ENCODE data around the gene SYNGR2.

The SYNGR2 gene

DNA sequence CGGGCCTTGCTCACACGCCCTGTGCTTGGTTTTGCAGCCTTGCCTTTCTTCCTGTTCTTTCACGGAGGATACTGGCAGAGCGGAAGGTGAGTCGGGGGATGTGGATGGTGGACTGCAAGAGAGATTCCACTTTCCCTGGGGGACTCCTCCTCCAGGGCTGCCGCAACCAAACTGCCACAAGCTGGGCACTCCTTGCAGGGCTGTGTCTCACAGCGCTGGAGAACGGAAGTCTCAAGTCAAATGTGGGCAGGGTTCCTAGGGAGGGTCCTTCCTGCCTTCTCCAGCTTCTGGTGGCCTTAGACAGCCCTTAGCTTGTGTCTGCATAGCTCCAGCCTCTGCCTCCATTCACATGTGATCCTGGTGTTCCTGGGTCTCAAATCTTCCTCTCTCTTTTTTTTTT lies 34.3 kb downstream of the SYNGR2 start:
- H3K4me3 ChIP-seq (ENCODE audit: low read length) = no peak overlapping the region
- H3K9me3 ChIP-seq (ENCODE audit: insufficient read depth, low read depth, low read length) = no peaks in the 10 kb centered on the region
- no peaks in the 10 kb centered on the region for H3K4me1 ChIP-seq (ENCODE audit: insufficient read depth, low read length)
- 96% methylated on average over 8 of the region's 8 CpGs for WGBS
- H3K9ac ChIP-seq (ENCODE audit: low read depth, low read length) = no peak overlapping the region
- H3K36me3 ChIP-seq (ENCODE audit: insufficient read depth, low read length) = peaks cover 45% of the 10 kb centered on the region
- no peak overlapping the region for H3K27ac ChIP-seq (ENCODE audit: low read depth, low read length)
- H3K27me3 ChIP-seq (ENCODE audit: insufficient read depth, low read length) = no peaks in the 10 kb centered on the region

- Histone ChIP-seq H3K4me1 (ENCODE audit: insufficient read depth, low read length) (no peaks in the 10 kb centered on the region), H3K27ac (ENCODE audit: low read depth, low read length) (no peak overlapping the region), H3K27me3 (ENCODE audit: insufficient read depth, low read length) (no peaks in the 10 kb centered on the region), H3K4me3 (ENCODE audit: low read length) (no peak overlapping the region), H3K9ac (ENCODE audit: low read depth, low read length) (no peak overlapping the region), H3K36me3 (ENCODE audit: insufficient read depth, low read length) (peaks cover 38% of the 10 kb centered on the region), H3K9me3 (ENCODE audit: insufficient read depth, low read depth, low read length) (no peaks in the 10 kb centered on the region)
- WGBS = 96% methylated on average over 22 of the region's 22 CpGs
Observed at GRCh38 chr17:78204387-78205123, 36.2 kb downstream of the SYNGR2 start.

GRCh38 chr17:78205124-78205775 lies 36.9 kb downstream of the SYNGR2 start:
- Histone ChIP-seq H3K27ac (ENCODE audit: low read depth, low read length) (no peak overlapping the region), H3K36me3 (ENCODE audit: insufficient read depth, low read length) (peaks cover 38% of the 10 kb centered on the region), H3K4me1 (ENCODE audit: insufficient read depth, low read length) (no peaks in the 10 kb centered on the region), H3K9me3 (ENCODE audit: insufficient read depth, low read depth, low read length) (no peaks in the 10 kb centered on the region), H3K27me3 (ENCODE audit: insufficient read depth, low read length) (no peaks in the 10 kb centered on the region), H3K4me3 (ENCODE audit: low read length) (no peak overlapping the region), H3K9ac (ENCODE audit: low read depth, low read length) (no peak overlapping the region)
- WGBS = 93% methylated on average over 17 of the region's 17 CpGs

GRCh38 chr17:78206298-78206697 lies 37.9 kb downstream of the SYNGR2 start:
- Histone ChIP-seq H3K4me3 (ENCODE audit: low read length) (no peak overlapping the region), H3K27ac (ENCODE audit: low read depth, low read length) (no peak overlapping the region), H3K36me3 (ENCODE audit: insufficient read depth, low read length) (peaks cover 38% of the 10 kb centered on the region), H3K9ac (ENCODE audit: low read depth, low read length) (no peak overlapping the region), H3K4me1 (ENCODE audit: insufficient read depth, low read length) (no peaks in the 10 kb centered on the region), H3K9me3 (ENCODE audit: insufficient read depth, low read depth, low read length) (no peaks in the 10 kb centered on the region), H3K27me3 (ENCODE audit: insufficient read depth, low read length) (no peaks in the 10 kb centered on the region)
- 84% methylated on average over 7 of the region's 7 CpGs for WGBS

DNA sequence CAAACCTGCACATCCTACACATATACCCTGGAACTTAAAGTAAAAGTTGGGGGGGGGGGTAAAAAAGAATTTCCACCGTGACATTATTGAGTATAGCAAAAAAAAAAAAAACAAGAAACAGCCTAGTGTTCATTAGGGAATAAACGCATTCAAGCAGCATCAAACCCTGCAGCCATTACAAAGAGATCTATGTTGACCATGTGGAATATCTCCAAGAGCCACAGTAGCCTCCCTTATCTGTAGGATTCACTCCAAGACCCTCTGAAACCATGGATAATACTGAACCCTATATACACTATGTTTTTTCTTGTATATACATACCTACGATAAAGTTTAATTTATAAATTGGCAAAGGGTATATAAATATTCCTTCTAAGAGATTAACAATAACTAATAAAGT lies 40.1 kb downstream of the SYNGR2 start:
- Histone ChIP-seq H3K4me3 (ENCODE audit: low read length) (no peak overlapping the region), H3K9ac (ENCODE audit: low read depth, low read length) (no peak overlapping the region), H3K27me3 (ENCODE audit: insufficient read depth, low read length) (no peaks in the 10 kb centered on the region; the same call in 1 of the 2 replicates), H3K36me3 (ENCODE audit: insufficient read depth, low read length) (peaks cover 31% of the 10 kb centered on the region), H3K27ac (ENCODE audit: low read depth, low read length) (no peak overlapping the region), H3K4me1 (ENCODE audit: insufficient read depth, low read length) (no peaks in the 10 kb centered on the region), H3K9me3 (ENCODE audit: insufficient read depth, low read depth, low read length) (no peaks in the 10 kb centered on the region)
- 75% methylated on average over 1 of the region's 3 CpGs for WGBS

DNA sequence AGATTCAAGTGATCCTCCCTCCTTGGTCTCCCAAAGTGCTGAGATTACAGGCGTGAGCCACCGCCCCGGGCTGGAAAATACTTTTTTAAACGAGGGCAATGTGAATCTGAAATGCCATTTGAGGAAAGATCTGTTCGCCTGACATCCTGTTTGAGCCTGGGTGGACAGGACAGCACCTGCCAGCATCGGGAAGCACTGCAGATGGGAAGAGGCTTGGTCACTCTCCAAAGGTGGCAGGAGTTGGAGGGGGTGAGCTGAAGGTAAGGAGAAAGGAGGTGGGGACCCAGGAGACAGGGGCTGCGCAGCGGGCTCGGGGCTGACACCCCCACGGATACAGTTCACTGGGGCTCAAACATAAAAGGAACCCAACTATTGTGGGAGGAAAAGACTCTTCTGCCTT lies 41.7 kb downstream of the SYNGR2 start:
- Histone ChIP-seq H3K27me3 (ENCODE audit: insufficient read depth, low read length) (no peaks in the 10 kb centered on the region; the same call in 1 of the 2 replicates), H3K4me1 (ENCODE audit: insufficient read depth, low read length) (peaks cover 4% of the 10 kb centered on the region; the same call in 1 of the 2 replicates), H3K27ac (ENCODE audit: low read depth, low read length) (no peak overlapping the region), H3K9me3 (ENCODE audit: insufficient read depth, low read depth, low read length) (no peaks in the 10 kb centered on the region), H3K9ac (ENCODE audit: low read depth, low read length) (no peak overlapping the region), H3K36me3 (ENCODE audit: insufficient read depth, low read length) (peaks cover 18% of the 10 kb centered on the region), H3K4me3 (ENCODE audit: low read length) (no peak overlapping the region)
- 92% methylated on average over 10 of the region's 10 CpGs for WGBS

DNA sequence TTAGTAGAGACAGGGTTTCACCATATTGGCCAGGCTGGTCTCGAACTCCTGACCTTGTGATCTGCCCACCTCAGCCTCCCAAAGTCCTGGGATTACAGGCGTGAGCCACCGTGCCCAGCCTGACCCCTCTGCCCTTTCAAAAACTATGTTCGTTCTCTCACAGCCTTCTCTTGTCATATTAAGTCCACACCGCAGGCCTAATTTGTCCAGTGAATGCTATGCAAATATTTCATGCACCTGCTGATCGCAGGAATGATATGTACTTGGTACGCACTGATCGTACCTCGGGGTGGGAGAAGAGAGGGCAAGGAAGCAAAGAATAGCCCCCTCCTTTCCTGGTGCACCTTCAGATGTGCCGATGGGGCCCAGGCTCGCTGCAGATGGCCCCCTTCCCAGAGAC lies 42.7 kb downstream of the SYNGR2 start:
- H3K9me3 ChIP-seq (ENCODE audit: insufficient read depth, low read depth, low read length) = no peaks in the 10 kb centered on the region
- no peaks in the 10 kb centered on the region; the same call in 1 of the 2 replicates for H3K27me3 ChIP-seq (ENCODE audit: insufficient read depth, low read length)
- no peak overlapping the region for H3K4me3 ChIP-seq (ENCODE audit: low read length)
- no peak overlapping the region for H3K9ac ChIP-seq (ENCODE audit: low read depth, low read length)
- peaks cover 9% of the 10 kb centered on the region for H3K36me3 ChIP-seq (ENCODE audit: insufficient read depth, low read length)
- H3K4me1 ChIP-seq (ENCODE audit: insufficient read depth, low read length) = peaks cover 9% of the 10 kb centered on the region; the same call in 1 of the 2 replicates
- WGBS = 93% methylated on average over 11 of the region's 11 CpGs
- H3K27ac ChIP-seq (ENCODE audit: low read depth, low read length) = no peak overlapping the region

DNA sequence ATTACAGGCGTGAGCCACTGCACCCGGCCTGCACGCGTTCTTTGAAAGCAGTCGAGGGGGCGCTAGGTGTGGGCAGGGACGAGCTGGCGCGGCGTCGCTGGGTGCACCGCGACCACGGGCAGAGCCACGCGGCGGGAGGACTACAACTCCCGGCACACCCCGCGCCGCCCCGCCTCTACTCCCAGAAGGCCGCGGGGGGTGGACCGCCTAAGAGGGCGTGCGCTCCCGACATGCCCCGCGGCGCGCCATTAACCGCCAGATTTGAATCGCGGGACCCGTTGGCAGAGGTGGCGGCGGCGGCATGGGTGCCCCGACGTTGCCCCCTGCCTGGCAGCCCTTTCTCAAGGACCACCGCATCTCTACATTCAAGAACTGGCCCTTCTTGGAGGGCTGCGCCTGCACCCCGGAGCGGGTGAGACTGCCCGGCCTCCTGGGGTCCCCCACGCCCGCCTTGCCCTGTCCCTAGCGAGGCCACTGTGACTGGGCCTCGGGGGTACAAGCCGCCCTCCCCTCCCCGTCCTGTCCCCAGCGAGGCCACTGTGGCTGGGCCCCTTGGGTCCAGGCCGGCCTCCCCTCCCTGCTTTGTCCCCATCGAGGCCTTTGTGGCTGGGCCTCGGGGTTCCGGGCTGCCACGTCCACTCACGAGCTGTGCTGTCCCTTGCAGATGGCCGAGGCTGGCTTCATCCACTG lies 45.8 kb downstream of the SYNGR2 start, which contains the start of gene BIRC5:
BIRC5 (plus strand) TSS at position 238 of the 690 bp plus-strand sequence; CDS start at position 302, 64 bp downstream.
- H3K9me3 ChIP-seq (ENCODE audit: insufficient read depth, low read depth, low read length) = no peaks in the 10 kb centered on the region
- H3K9ac ChIP-seq (ENCODE audit: low read depth, low read length) = peak within 1 kb of the TSS; percentile 81
- H3K4me3 ChIP-seq (ENCODE audit: low read length) = peak within 1 kb of the TSS; percentile 85
- peak within 1 kb of the TSS; percentile 55 for H3K27ac ChIP-seq (ENCODE audit: low read depth, low read length)
- under 1% methylated on average over 60 of the region's 60 CpGs for WGBS
- peaks cover 22% of the 10 kb centered on the region for H3K36me3 ChIP-seq (ENCODE audit: insufficient read depth, low read length)
- H3K4me1 ChIP-seq (ENCODE audit: insufficient read depth, low read length) = peaks cover 13% of the 10 kb centered on the region; the same call in 1 of the 2 replicates
- H3K27me3 ChIP-seq (ENCODE audit: insufficient read depth, low read length) = no peaks in the 10 kb centered on the region; the same call in 1 of the 2 replicates

DNA sequence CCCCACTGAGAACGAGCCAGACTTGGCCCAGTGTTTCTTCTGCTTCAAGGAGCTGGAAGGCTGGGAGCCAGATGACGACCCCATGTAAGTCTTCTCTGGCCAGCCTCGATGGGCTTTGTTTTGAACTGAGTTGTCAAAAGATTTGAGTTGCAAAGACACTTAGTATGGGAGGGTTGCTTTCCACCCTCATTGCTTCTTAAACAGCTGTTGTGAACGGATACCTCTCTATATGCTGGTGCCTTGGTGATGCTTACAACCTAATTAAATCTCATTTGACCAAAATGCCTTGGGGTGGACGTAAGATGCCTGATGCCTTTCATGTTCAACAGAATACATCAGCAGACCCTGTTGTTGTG lies 46.3 kb downstream of the SYNGR2 start:
- Histone ChIP-seq H3K27me3 (ENCODE audit: insufficient read depth, low read length) (no peaks in the 10 kb centered on the region; the same call in 1 of the 2 replicates), H3K36me3 (ENCODE audit: insufficient read depth, low read length) (peaks cover 27% of the 10 kb centered on the region), H3K4me1 (ENCODE audit: insufficient read depth, low read length) (peaks cover 19% of the 10 kb centered on the region), H3K9ac (ENCODE audit: low read depth, low read length) (peak overlapping the region; percentile 81), H3K9me3 (ENCODE audit: insufficient read depth, low read depth, low read length) (no peaks in the 10 kb centered on the region), H3K4me3 (ENCODE audit: low read length) (peak overlapping the region; percentile 85), H3K27ac (ENCODE audit: low read depth, low read length) (peak overlapping the region; percentile 55)
- 9% methylated on average over 5 of the region's 5 CpGs for WGBS

- Histone ChIP-seq H3K27ac (ENCODE audit: low read depth, low read length) (no peak overlapping the region; the same call in 1 of the 2 replicates), H3K9me3 (ENCODE audit: insufficient read depth, low read depth, low read length) (no peaks in the 10 kb centered on the region), H3K9ac (ENCODE audit: low read depth, low read length) (peak overlapping the region; percentile 24; the same call in 1 of the 2 replicates), H3K4me3 (ENCODE audit: low read length) (no peak overlapping the region), H3K27me3 (ENCODE audit: insufficient read depth, low read length) (no peaks in the 10 kb centered on the region), H3K36me3 (ENCODE audit: insufficient read depth, low read length) (peaks cover 69% of the 10 kb centered on the region), H3K4me1 (ENCODE audit: insufficient read depth, low read length) (peaks cover 22% of the 10 kb centered on the region)
- WGBS = 85% methylated on average over 11 of the region's 11 CpGs
Observed at GRCh38 chr17:78219396-78220150, 51.2 kb downstream of the SYNGR2 start.

Data from HUES64 (cell line).